Tibial nerve (tissue), 4 donors: Measurements from ENCODE around the gene FADS2.

Experiments used
- EP300 ChIP-seq, 2 donors: sonication (generic); formaldehyde crosslinking; IDR thresholded peaks; one replicate each; pipeline ENCODE4 v1.6.1; 2017; ENCODE audit warnings: antibody characterized with exemption in 2 of 2, mild to moderate bottlenecking in 1 of 2
- POLR2A ChIP-seq, 2 donors: fragments of 450-650 bp; IDR thresholded peaks; one replicate each; pipeline ENCODE4 v1.6.1; 2017; ENCODE audit warnings: antibody characterized with exemption in 2 of 2, mild to moderate bottlenecking in 2 of 2, moderate library complexity in 2 of 2
- TF ChIP-seq, protein P1 (sequence below), 5 experiments: fragments of 200-600 bp in 3 of 5; fragments of 450-650 bp in 2 of 5; sonication (generic) in 3 of 5; IDR thresholded peaks; one replicate each; pipeline ENCODE4 v1.5.1; 2016 to 2019; ENCODE audit warnings: antibody characterized with exemption in 5 of 5, mild to moderate bottlenecking in 3 of 5, moderate library complexity in 2 of 5

GRCh38 chr11:61889831-61890230 is 61.7 kb downstream of the FADS2 start:
- TF ChIP-seq, protein P1, sequence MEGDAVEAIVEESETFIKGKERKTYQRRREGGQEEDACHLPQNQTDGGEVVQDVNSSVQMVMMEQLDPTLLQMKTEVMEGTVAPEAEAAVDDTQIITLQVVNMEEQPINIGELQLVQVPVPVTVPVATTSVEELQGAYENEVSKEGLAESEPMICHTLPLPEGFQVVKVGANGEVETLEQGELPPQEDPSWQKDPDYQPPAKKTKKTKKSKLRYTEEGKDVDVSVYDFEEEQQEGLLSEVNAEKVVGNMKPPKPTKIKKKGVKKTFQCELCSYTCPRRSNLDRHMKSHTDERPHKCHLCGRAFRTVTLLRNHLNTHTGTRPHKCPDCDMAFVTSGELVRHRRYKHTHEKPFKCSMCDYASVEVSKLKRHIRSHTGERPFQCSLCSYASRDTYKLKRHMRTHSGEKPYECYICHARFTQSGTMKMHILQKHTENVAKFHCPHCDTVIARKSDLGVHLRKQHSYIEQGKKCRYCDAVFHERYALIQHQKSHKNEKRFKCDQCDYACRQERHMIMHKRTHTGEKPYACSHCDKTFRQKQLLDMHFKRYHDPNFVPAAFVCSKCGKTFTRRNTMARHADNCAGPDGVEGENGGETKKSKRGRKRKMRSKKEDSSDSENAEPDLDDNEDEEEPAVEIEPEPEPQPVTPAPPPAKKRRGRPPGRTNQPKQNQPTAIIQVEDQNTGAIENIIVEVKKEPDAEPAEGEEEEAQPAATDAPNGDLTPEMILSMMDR (IDR thresholded peaks at IDR 0.05) = no peak
- TF ChIP-seq POLR2A (IDR thresholded peaks at IDR 0.05) (no peak), EP300 (IDR thresholded peaks at IDR 0.05) (no peak)
